ENCODE measurements around the gene SPAG4.

- no peak for TF ChIP-seq CTCF (IDR thresholded peaks at IDR 0.05; ENCODE audit: low read length)
- TF ChIP-seq EZH2 (optimal IDR thresholded peaks at IDR 0.05; ENCODE audit: low read depth, low read length) = no peak
These were observed 38.8 kb downstream of the SPAG4 start for GRCh38 chr20:35654415-35654814.
